ENCODE results near the gene CDKN2C.

DNA sequence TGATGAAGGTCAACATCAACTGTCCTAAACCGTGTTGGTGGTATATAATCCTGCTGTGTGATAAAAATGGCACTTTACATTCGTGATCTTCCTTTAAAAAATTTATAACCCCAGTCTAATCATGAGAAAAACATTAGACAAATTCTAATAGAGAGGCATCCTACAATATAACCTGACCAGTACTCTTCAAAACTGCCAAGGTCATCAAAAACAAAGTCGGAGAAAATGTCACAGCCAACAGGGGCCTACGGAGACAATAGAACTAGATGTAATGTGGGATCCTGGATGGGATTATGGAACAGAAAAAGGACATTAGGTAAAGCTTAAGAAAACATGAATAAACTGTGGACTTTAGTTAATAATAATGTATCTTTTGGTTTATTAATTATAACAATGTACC, 25.0 kb downstream of the CDKN2C start:
- TF ChIP-seq POLR2A (IDR thresholded peaks at IDR 0.05) (no peak), CTCF (IDR thresholded peaks at IDR 0.05) (no peak)
